22Rv1 (cell line): ENCODE results near the gene CDK13.

Source experiments
- H3K27ac ChIP-seq: fragments of 450-650 bp; 2 replicates; pipeline ENCODE4 v1.5.1; 2017
- ZFX ChIP-seq: fragments of 450-650 bp; IDR thresholded peaks from 2 replicates; pipeline ENCODE4 v1.6.1; 2017; ENCODE audit warnings: antibody characterized with exemption, borderline replicate concordance
- TF ChIP-seq, protein P1 (sequence below): fragments of 450-650 bp; IDR thresholded peaks from 2 replicates; pipeline ENCODE4 v1.5.1; 2017; ENCODE audit warnings: mild to moderate bottlenecking

The CDK13 gene

DNA sequence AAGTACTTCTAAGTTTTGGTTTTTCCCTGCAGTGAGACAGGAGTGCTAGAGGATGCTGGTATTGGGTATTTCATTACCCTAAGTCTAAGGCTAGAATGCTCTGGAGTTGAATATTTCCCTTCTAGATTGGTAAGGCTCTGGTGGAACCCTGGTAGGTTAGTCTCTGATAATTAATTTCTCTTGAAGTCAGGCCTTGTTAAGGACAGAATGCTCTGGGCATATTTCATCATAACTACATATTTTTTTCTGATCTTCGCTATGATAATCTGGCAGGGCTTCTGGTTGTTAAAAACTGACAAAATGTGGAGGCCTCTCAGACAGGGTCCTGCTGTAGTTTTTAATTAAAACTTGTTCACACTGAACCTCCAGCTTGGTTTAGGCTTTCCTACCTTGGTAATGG, 83.8 kb downstream of the CDK13 start:
- TF ChIP-seq, protein P1, sequence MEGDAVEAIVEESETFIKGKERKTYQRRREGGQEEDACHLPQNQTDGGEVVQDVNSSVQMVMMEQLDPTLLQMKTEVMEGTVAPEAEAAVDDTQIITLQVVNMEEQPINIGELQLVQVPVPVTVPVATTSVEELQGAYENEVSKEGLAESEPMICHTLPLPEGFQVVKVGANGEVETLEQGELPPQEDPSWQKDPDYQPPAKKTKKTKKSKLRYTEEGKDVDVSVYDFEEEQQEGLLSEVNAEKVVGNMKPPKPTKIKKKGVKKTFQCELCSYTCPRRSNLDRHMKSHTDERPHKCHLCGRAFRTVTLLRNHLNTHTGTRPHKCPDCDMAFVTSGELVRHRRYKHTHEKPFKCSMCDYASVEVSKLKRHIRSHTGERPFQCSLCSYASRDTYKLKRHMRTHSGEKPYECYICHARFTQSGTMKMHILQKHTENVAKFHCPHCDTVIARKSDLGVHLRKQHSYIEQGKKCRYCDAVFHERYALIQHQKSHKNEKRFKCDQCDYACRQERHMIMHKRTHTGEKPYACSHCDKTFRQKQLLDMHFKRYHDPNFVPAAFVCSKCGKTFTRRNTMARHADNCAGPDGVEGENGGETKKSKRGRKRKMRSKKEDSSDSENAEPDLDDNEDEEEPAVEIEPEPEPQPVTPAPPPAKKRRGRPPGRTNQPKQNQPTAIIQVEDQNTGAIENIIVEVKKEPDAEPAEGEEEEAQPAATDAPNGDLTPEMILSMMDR, result no peak
- TF ChIP-seq ZFX, result no peak
- H3K27ac ChIP-seq, result no peak overlapping the region

DNA sequence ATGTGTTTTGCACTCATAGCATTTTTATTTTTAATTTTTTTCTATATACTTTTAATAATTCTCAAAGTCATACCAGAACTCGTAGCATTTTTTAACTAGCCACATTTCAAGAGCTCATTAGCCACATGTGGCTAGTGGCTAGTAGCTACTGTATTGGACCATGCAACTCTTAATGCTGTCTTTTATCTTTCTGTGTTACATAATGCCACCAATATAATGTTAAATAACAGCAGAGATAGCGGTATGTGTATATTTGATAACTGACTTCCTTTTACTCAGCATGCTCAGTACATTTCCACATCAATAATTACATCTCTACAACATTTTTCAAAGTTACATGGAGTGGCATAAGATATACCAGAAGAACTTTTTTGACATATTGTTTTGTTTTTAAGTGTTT, 91.4 kb downstream of the CDK13 start:
- TF ChIP-seq, protein P1, result no peak
- no peak for TF ChIP-seq ZFX
- H3K27ac ChIP-seq, result no peak overlapping the region

DNA sequence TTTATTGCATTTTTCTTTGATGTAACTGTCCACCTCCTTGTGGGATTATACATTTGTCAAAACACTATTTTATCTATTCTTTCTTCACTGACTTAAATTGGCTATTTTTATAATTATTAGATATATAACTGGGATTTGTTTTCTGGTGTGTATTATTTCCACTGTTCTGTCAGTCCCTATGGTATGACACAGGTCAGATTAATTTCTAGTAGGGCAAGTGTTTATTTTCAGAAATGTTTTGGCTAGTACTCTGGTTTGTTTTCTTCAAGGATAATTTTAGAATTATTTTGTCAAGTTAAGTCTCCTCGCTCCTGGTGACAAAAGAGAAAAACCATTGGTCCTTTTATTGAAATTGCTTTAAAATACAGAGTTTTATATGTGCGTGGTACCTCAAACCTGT, 93.1 kb downstream of the CDK13 start:
- no peak for TF ChIP-seq ZFX
- TF ChIP-seq, protein P1, result no peak
- H3K27ac ChIP-seq, result no peak overlapping the region

DNA sequence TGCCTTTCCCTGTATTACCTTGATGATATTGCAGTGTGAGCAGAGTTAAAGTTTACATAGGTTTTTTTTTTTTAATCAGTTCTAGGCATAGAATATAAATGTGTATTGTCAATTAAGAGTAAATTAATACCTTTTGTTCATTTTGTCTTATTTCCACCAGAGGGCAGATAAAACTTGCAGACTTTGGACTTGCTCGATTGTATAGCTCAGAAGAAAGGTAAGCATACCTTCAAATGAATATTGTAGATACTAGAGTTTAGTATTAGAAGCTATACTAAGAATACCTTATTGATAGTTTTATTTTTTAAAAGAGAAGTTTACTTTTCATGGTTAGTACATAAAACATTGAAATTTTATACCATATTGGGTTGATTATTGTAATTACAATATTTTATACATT, 97.6 kb downstream of the CDK13 start:
- TF ChIP-seq, protein P1, result peak; percentile 43
- no peak for TF ChIP-seq ZFX
- H3K27ac ChIP-seq, result no peak overlapping the region

DNA sequence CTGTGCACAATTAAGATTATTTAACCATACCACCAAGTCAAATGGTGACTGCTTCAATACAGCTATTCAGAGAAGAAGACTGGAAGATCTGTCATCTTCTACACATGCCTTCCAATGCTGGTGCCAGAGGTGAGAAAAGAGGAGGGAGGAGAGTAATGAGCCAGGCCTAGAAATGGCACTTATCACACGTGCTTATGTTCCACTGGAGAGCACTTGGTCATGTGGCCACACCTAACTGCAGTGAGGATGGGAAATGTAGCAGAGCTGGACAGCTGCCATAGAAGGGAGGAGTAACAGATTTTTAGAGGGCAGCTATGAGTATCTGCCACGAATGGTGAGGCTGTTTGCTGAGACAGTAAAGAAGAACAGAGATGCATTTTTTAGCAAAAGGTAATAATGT, 107.2 kb downstream of the CDK13 start:
- TF ChIP-seq, protein P1, result no peak
- TF ChIP-seq ZFX, result no peak
- no peak overlapping the region for H3K27ac ChIP-seq

DNA sequence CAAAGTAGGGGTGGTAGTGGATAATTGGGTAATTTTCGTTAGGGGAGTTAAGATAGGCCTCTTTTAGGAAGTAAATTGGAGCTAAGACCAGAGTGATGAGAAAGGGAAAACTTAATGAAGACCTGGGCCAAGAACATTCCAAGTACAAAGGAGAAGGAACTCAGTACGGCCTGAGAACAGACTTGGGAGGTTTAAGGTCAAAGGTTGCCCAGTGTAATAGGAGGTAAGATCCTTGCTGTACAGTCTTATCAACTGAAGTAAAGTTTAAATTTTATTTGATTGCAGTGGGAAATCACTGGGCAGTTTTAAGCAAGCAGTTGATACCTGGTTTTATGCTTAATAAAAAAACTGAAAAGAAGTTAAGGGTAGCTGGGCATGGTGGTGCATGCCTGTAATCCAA, 108.0 kb downstream of the CDK13 start:
- H3K27ac ChIP-seq, result no peak overlapping the region
- TF ChIP-seq, protein P1, result no peak
- no peak for TF ChIP-seq ZFX

DNA sequence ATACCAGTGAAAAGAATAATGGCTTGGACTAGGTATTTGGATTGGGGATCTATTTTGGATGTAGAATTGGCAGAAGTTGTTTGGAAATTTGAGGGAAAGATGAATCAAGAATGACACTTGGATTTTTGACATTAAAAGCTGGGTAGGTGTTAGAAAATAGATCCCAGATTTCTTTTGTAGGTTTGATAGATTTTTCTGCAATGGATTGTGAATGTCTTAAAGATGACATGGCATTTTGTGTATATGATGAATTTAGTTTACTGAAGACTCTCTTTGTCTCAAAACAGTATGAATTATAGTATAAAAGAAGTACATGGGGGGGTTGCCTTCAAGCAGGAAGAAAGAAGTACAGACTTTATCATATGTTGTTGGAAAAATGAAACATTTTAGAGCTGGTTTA, 108.6 kb downstream of the CDK13 start:
- H3K27ac ChIP-seq, result no peak overlapping the region
- TF ChIP-seq, protein P1, result no peak
